Pancreas (tissue), 10 donors: ENCODE data around the gene LMNA. TPM values are rescaled to one million over a fixed set of nuclear protein-coding genes. Genes with fewer than 3 reads are reported as not detected.

Experiments used
- ATAC-seq, 4 donors: fragments of 200-7000 bp; cut with Tn5 transposase; one replicate each; pipeline versions ENCODE4 v1.8.0 to v1.9.1; 2020; ENCODE audit warnings: mild to moderate bottlenecking in 4 of 4, moderate library complexity in 4 of 4
- DNase-seq, 6 donors: peaks; one replicate each; pipeline ENCODE4 v3.0.0-alpha.2; 2020
- FAIRE-seq: peaks from 2 replicates; lab custom pipeline; 2012; peaks lifted over from hg19 to GRCh38; lab: Jason Lieb, UNC
- H3K27ac ChIP-seq, 4 donors: fragments of 200-600 bp; sonication (generic); 1 replicate in 3 of 4; 2 replicates in 1 of 4; pipeline versions ENCODE4 v1.5.0 to v1.8.0; 2020
- H3K27me3 ChIP-seq, 4 donors: fragments of 200-600 bp; one replicate each; pipeline ENCODE4 v1.8.0; 2021
- H3K36me3 ChIP-seq, 3 donors: fragments of 200-600 bp; sonication (generic) in 1 of 3; one replicate each; pipeline versions ENCODE4 v1.5.0 to v1.8.0; 2020 to 2021
- H3K4me1 ChIP-seq, 3 donors: fragments of 200-600 bp; one replicate each; pipeline ENCODE4 v1.8.0; 2021
- H3K4me3 ChIP-seq, 4 donors: fragments of 200-600 bp; sonication (generic) in 2 of 4; one replicate each; pipeline versions ENCODE4 v1.5.0 to v1.8.0; 2020 to 2021
- H3K9me3 ChIP-seq, 4 donors: fragments of 200-600 bp; one replicate each; pipeline ENCODE4 v1.8.0; 2021
- WGBS, 2 donors: extraction: QIAGEN DNeasy Blood & Tissue Kit; methylation state at CpG; one replicate each; pipeline ENCODE4 v1.1.7; 2013; 5-methylcytosine and 5-hydroxymethylcytosine counted together
- intact Hi-C, 3 donors: fragments of 100-400 bp; cut with DNase I; formaldehyde crosslinking; loops; one replicate each; pipeline versions ENCODE4 v1.11.1 to v1.14.2; 2022
- polyA plus RNA-seq, 2 donors: library from polyadenylated mRNA; stranded (reverse); fragments of 200-250 nt; gene quantifications; one replicate each; pipeline ENCODE4 v1.2.3, GENCODE V29; 2013
- total RNA-seq, 6 donors: library from RNA; stranded (reverse); fragmentation: NEBNext Ultra II Directional in 4 of 6; extraction: Animal tissue kit (Norgen Biotek cat#: 25700) in 4 of 6; gene quantifications; one replicate each; pipeline versions ENCODE4 v1.2.1 to v1.2.4, GENCODE V29; 2021 to 2023
- TF ChIP-seq, protein P1 (sequence below), 4 donors: fragments of 200-600 bp; sonication (generic) in 3 of 4; IDR thresholded peaks; one replicate each; pipeline versions ENCODE4 v1.5.0 to v1.8.0; 2021; ENCODE audit warnings: antibody characterized with exemption in 4 of 4
- donor health status: healthy with polysubstance abuse.
- donor health status: DM: no; HTN: no; CAD: no; lungs with moderate emphysema.
- donor health status: DM: no; HTN: no; CAD: no.
- donor health status: control.
- donor health status: control.
- donor health status: Bipolar disorder and iron deficiency.
- donor health status: DM: yes; HTN: yes; CAD: no.
- donor health status: DM: no; HTN: no; CAD: no.
- donor health status: DM: no; HTN: no; CAD: no.
- donor health status: DM: yes; HTN: yes; CAD: no.

LMNA gene
- total and polyA plus RNA-seq, 8 donors, result 59.4 to 119 (median 99.4) TPM

DNA sequence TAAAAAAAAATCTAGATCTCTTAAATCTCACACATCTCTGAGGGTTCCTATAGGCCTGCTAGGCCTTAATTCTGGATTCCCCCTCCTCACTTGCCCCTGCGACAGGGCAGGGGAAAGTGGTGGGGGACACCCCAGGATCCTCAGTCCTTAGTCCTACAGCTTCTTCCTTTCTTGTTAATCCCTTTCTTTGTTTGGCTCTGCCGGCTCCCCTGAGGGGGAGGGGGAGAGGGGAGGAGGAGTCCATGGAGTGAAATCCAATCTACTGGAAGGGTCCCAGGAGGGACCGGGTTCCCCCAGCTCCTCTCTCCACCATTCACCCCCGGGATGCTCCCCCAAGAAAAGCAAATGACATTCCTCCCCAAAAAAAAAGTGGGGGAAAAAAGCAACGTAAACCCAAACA lies 40.8 kb upstream of the LMNA start:
- intact Hi-C loops, result no loop called here
- no peak for ATAC-seq
- H3K27ac ChIP-seq, result no peak overlapping the region
- H3K9me3 ChIP-seq, result no peaks in the 10 kb centered on the region
- TF ChIP-seq, protein P1, sequence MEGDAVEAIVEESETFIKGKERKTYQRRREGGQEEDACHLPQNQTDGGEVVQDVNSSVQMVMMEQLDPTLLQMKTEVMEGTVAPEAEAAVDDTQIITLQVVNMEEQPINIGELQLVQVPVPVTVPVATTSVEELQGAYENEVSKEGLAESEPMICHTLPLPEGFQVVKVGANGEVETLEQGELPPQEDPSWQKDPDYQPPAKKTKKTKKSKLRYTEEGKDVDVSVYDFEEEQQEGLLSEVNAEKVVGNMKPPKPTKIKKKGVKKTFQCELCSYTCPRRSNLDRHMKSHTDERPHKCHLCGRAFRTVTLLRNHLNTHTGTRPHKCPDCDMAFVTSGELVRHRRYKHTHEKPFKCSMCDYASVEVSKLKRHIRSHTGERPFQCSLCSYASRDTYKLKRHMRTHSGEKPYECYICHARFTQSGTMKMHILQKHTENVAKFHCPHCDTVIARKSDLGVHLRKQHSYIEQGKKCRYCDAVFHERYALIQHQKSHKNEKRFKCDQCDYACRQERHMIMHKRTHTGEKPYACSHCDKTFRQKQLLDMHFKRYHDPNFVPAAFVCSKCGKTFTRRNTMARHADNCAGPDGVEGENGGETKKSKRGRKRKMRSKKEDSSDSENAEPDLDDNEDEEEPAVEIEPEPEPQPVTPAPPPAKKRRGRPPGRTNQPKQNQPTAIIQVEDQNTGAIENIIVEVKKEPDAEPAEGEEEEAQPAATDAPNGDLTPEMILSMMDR (IDR thresholded peaks at IDR 0.05), result no peak
- H3K36me3 ChIP-seq, result peaks cover 0 to 11% (median 0%) of the 10 kb centered on the region in 3 donors
- H3K4me3 ChIP-seq, result no peak overlapping the region
- no peak for FAIRE-seq
- no peak for DNase-seq
- H3K27me3 ChIP-seq, result no peaks in the 10 kb centered on the region
- 63 to 64% methylated on average over 5 of the region's 5 CpGs for WGBS, 2 donors
- H3K4me1 ChIP-seq, result no peaks in the 10 kb centered on the region

DNA sequence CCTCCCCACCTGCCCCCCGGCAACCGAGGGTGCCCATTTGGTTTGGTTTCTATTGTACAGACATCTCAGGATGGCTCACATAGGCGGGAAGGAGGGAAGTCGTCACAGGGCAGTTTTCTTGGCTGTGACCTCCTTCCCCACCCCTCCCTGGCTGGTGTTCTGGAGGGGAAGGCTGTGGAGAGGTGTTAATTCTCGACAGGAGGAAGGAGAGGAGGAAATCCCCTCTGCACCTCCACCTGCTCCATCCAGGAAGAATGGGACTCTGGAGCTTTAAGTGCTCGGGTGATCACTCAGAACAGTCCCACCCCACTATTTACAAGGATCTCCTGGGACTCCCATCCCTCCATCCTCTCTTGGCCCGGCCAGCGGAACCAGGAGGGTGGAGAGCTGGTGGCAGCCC lies 39.9 kb upstream of the LMNA start:
- no peak overlapping the region for H3K4me3 ChIP-seq
- no peak for FAIRE-seq
- peaks cover 0 to 6% (median 0%) of the 10 kb centered on the region in 3 donors for H3K36me3 ChIP-seq
- ATAC-seq, result no peak
- 70 to 74% methylated on average over 8 of the region's 8 CpGs for WGBS, 2 donors
- TF ChIP-seq, protein P1 (IDR thresholded peaks at IDR 0.05), result no peak
- intact Hi-C loops, result no loop called here
- H3K27me3 ChIP-seq, result no peaks in the 10 kb centered on the region
- H3K9me3 ChIP-seq, result no peaks in the 10 kb centered on the region
- H3K4me1 ChIP-seq, result no peaks in the 10 kb centered on the region
- DNase-seq, result no peak
- H3K27ac ChIP-seq, result no peak overlapping the region

DNA sequence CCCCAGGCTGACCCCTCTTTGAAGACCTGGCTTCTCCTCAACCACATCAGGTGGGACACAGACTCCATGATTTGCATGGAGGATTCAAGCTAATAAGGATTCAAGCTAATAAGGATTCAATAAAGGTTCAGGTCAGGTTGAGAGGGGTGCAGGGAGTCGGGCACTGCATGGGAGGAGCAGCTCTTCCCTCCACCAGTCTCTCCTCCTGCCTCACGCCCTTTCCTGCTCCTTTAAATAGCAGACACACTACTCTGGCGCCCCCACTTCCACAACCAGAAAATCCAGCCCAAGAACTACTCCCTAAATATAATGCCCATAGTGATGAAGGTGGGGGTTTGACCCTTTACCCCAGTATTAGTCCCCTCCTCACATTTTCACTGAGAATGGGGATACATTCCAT lies 39.3 kb upstream of the LMNA start:
- no peak for FAIRE-seq
- Histone ChIP-seq H3K4me1 (no peaks in the 10 kb centered on the region), H3K9me3 (no peaks in the 10 kb centered on the region), H3K27me3 (no peaks in the 10 kb centered on the region), H3K4me3 (no peak overlapping the region), H3K27ac (no peak overlapping the region), H3K36me3 (peaks cover 0 to under 1% (median 0%) of the 10 kb centered on the region in 3 donors)
- whole genome bisulfite sequencing, 2 donors, result 61 to 68% methylated on average over 3 of the region's 3 CpGs
- DNase-seq, result no peak
- intact Hi-C loops, result no loop called here
- TF ChIP-seq, protein P1 (IDR thresholded peaks at IDR 0.05), result no peak
- no peak for ATAC-seq

DNA sequence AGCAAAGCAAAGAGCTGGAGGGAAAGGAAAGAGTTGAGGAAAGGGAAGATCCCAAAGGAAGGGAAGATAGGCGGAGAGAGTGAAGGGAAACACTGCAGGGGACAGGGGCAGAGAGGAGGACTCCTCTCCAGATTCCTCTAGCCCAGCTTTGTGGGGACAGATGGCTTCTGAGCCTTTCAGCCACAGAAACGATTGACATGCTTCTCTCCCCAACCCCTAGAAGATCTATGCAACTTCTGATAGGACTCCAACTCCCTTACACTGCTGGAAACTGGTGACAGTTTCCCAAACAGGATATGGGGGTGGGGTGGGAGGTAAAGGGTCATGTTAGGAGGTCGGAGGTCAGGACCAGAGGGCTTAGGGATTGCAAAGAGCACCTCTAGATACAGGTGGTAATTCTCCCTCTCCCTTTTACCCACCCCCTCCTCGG lies 38.7 kb upstream of the LMNA start:
- H3K27ac ChIP-seq, result no peak overlapping the region
- H3K36me3 ChIP-seq, result no peaks in the 10 kb centered on the region
- H3K27me3 ChIP-seq, result no peaks in the 10 kb centered on the region
- no peak for FAIRE-seq
- intact Hi-C loops, result no loop called here
- WGBS, 2 donors, result 50 to 59% methylated on average over 4 of the region's 4 CpGs
- no peaks in the 10 kb centered on the region for H3K4me1 ChIP-seq
- H3K9me3 ChIP-seq, result no peaks in the 10 kb centered on the region
- DNase-seq, result no peak
- TF ChIP-seq, protein P1 (IDR thresholded peaks at IDR 0.05), result no peak
- peak overlapping the region in 3 of 4 donors; percentile 40 to 49 (median 46) for H3K4me3 ChIP-seq
- ATAC-seq, result no peak

DNA sequence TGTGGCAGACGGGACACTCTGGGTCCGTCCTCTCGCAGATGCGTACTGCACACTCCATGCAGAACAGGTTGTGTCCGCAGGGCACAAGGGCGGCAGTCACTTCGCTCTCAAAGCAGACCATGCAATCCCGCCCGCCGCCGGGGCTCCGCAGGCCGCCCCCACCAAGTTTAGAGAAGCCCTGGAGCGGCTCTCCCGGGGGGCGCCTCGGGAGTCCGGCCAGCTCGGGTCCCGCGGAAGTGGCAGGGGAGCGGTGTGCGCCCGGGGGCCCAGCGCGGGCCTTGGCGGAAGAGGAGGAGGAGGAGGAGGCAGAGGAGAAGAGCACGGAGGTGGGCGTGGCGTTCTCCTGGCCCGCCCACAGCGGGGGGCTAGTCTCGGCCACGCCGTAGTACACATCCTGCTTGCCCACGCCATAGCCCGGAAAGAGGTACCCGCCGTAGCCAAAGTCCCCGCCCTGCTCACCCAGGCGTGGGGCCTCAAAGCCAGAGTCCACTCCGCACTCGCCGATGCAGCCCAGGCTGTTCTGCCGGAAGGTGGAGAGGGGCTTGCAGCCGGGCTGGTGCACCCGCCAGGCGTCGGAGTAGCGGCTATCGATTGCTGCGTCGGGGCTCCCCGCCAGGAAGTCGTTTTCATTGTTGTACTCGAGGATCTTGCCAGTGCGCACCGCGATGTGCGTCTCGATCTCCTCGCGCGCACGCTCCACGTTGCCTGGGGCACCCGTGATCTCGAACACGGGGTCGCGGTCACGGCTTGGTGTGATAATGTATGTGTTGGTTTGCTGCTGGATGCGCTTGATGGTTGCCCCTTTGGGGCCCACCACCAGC lies 37.7 kb upstream of the LMNA start:
- H3K27me3 ChIP-seq, result no peaks in the 10 kb centered on the region
- TF ChIP-seq, protein P1 (IDR thresholded peaks at IDR 0.05), result no peak
- WGBS, 2 donors, result 50 to 52% methylated on average over 72 to 73 of the region's 73 CpGs
- no peaks in the 10 kb centered on the region for H3K4me1 ChIP-seq
- ATAC-seq, result peak; percentile 56 to 87 (median 73)
- H3K36me3 ChIP-seq, result no peaks in the 10 kb centered on the region
- intact Hi-C loops, result no loop called here
- peak in 3 of 6 donors; percentile 43 to 67 (median 57) for DNase-seq
- peak overlapping the region in 3 of 4 donors; percentile 40 to 49 (median 46) for H3K4me3 ChIP-seq
- no peak overlapping the region for H3K27ac ChIP-seq
- no peaks in the 10 kb centered on the region for H3K9me3 ChIP-seq
- FAIRE-seq, result no peak
